ENCODE data around the gene SLAMF1.

SLAMF1 gene

GRCh38 chr1:160576884-160577283 is 70.0 kb downstream of the SLAMF1 start:
- no peak for TF ChIP-seq CTCF (IDR thresholded peaks at IDR 0.05; ENCODE audit: low read depth, low read length)

GRCh38 chr1:160576390-160576789 is 70.5 kb downstream of the SLAMF1 start:
- no peak for TF ChIP-seq CTCF (IDR thresholded peaks at IDR 0.05; ENCODE audit: low read depth, low read length)

More at GRCh38 chr1:160576884-160577283, 70.0 kb downstream of the SLAMF1 start:
- no peak for DNase-seq (ENCODE audit: extremely low read depth, low read depth)

GRCh38 chr1:160575112-160575664 is 71.7 kb downstream of the SLAMF1 start:
- no peak for TF ChIP-seq CTCF (IDR thresholded peaks at IDR 0.05; ENCODE audit: low read depth, low read length)
- DNase-seq (ENCODE audit: extremely low read depth, low read depth) = no peak

More at GRCh38 chr1:160576390-160576789, 70.5 kb downstream of the SLAMF1 start:
- no peak for DNase-seq (ENCODE audit: extremely low read depth, low read depth)

- TF ChIP-seq CTCF (IDR thresholded peaks at IDR 0.05; ENCODE audit: low read depth, low read length) = no peak
- DNase-seq (ENCODE audit: extremely low read depth, low read depth) = no peak
These were observed 76.0 kb downstream of the SLAMF1 start for GRCh38 chr1:160570840-160571239.

GRCh38 chr1:160569806-160570205 is 77.0 kb downstream of the SLAMF1 start:
- TF ChIP-seq CTCF (IDR thresholded peaks at IDR 0.05; ENCODE audit: low read depth, low read length) = no peak

GRCh38 chr1:160567858-160568682 is 78.8 kb downstream of the SLAMF1 start:
- no peak for DNase-seq (ENCODE audit: extremely low read depth, low read depth)
- TF ChIP-seq CTCF (IDR thresholded peaks at IDR 0.05; ENCODE audit: low read depth, low read length) = no peak

More at GRCh38 chr1:160569806-160570205, 77.0 kb downstream of the SLAMF1 start:
- DNase-seq (ENCODE audit: extremely low read depth, low read depth) = no peak

- no peak for DNase-seq (ENCODE audit: extremely low read depth, low read depth)
These were observed 79.5 kb downstream of the SLAMF1 start for GRCh38 chr1:160567341-160567740.

More at GRCh38 chr1:160567341-160567740, 79.5 kb downstream of the SLAMF1 start:
- no peak for TF ChIP-seq CTCF (IDR thresholded peaks at IDR 0.05; ENCODE audit: low read depth, low read length)
